ENCODE measurements around the gene SLC4A8.
"Not testable (repeated sequence)": the region's sequence is repeated elsewhere in the genome, so short reads cannot be mapped to it uniquely, and the experiment has no call there.

SLC4A8 gene

GRCh38 chr12:51428256-51428655 lies 3.6 kb downstream of the SLC4A8 start:
- no peak overlapping the region for H3K4me3 ChIP-seq (ENCODE audit: low read depth, low read length)

- no peak overlapping the region for H3K4me3 ChIP-seq (ENCODE audit: low read depth, low read length)
Measured at GRCh38 chr12:51429700-51430099, 5.1 kb downstream of the SLC4A8 start.

- H3K4me3 ChIP-seq (ENCODE audit: low read depth, low read length) = no peak overlapping the region
Measured at GRCh38 chr12:51430196-51430895, 5.7 kb downstream of the SLC4A8 start.

GRCh38 chr12:51432921-51433320 lies 8.3 kb downstream of the SLC4A8 start:
- no peak overlapping the region for H3K4me3 ChIP-seq (ENCODE audit: low read depth, low read length)

GRCh38 chr12:51434305-51434704 lies 9.7 kb downstream of the SLC4A8 start:
- no peak overlapping the region for H3K4me3 ChIP-seq (ENCODE audit: low read depth, low read length)

- H3K4me3 ChIP-seq (ENCODE audit: low read depth, low read length) = no peak overlapping the region
Measured at GRCh38 chr12:51437431-51437830, 12.8 kb downstream of the SLC4A8 start.

- no peak overlapping the region for H3K4me3 ChIP-seq (ENCODE audit: low read depth, low read length)
Measured at GRCh38 chr12:51439330-51439729, 14.7 kb downstream of the SLC4A8 start.

- H3K4me3 ChIP-seq (ENCODE audit: low read depth, low read length) = no peak overlapping the region
Measured at GRCh38 chr12:51441583-51441982, 17.0 kb downstream of the SLC4A8 start.

GRCh38 chr12:51442324-51442723 lies 17.7 kb downstream of the SLC4A8 start:
- no peak overlapping the region for H3K4me3 ChIP-seq (ENCODE audit: low read depth, low read length)

- no peak overlapping the region for H3K4me3 ChIP-seq (ENCODE audit: low read depth, low read length)
Measured at GRCh38 chr12:51443573-51443972, 18.9 kb downstream of the SLC4A8 start.

GRCh38 chr12:51448618-51449256 lies 24.1 kb downstream of the SLC4A8 start:
- no peak overlapping the region for H3K4me3 ChIP-seq (ENCODE audit: low read depth, low read length)

GRCh38 chr12:51449580-51450246 lies 25.1 kb downstream of the SLC4A8 start:
- H3K4me3 ChIP-seq (ENCODE audit: low read depth, low read length) = no peak overlapping the region

GRCh38 chr12:51450333-51450732 lies 25.7 kb downstream of the SLC4A8 start:
- no peak overlapping the region for H3K4me3 ChIP-seq (ENCODE audit: low read depth, low read length)

- no peak overlapping the region for H3K4me3 ChIP-seq (ENCODE audit: low read depth, low read length)
Measured at GRCh38 chr12:51450806-51451205, 26.2 kb downstream of the SLC4A8 start.

GRCh38 chr12:51454016-51454415 lies 29.4 kb downstream of the SLC4A8 start:
- not testable (repeated sequence) for H3K4me3 ChIP-seq (ENCODE audit: low read depth, low read length)

- not testable (repeated sequence) for H3K4me3 ChIP-seq (ENCODE audit: low read depth, low read length)
Measured at GRCh38 chr12:51455050-51455449, 30.4 kb downstream of the SLC4A8 start.

- no peak overlapping the region for H3K4me3 ChIP-seq (ENCODE audit: low read depth, low read length)
Measured at GRCh38 chr12:51458635-51459034, 34.0 kb downstream of the SLC4A8 start.

- no peak overlapping the region for H3K4me3 ChIP-seq (ENCODE audit: low read depth, low read length)
Measured at GRCh38 chr12:51460519-51460918, 35.9 kb downstream of the SLC4A8 start.

- H3K4me3 ChIP-seq (ENCODE audit: low read depth, low read length) = no peak overlapping the region
Measured at GRCh38 chr12:51465491-51465890, 40.9 kb downstream of the SLC4A8 start.

GRCh38 chr12:51470116-51470515 lies 45.5 kb downstream of the SLC4A8 start:
- H3K4me3 ChIP-seq (ENCODE audit: low read depth, low read length) = no peak overlapping the region

GRCh38 chr12:51471111-51471864 lies 46.7 kb downstream of the SLC4A8 start:
- H3K4me3 ChIP-seq (ENCODE audit: low read depth, low read length) = no peak overlapping the region

Measured in iPS-11a (cell line).